Transverse colon (tissue), 4 donors: ENCODE results near the gene EPS8. TPM values are rescaled to one million over a fixed set of nuclear protein-coding genes. Genes with fewer than 3 reads are reported as not detected.

Experiments
- DNase-seq: peaks from one replicate; pipeline ENCODE4 v3.0.0-alpha.2; 2019
- H3K27ac ChIP-seq, 4 donors: fragments of 200-600 bp; sonication (generic); 2 replicates each; pipeline ENCODE4 v1.5.1; 2016 to 2018; ENCODE audit warnings: inconsistent platforms in 4 of 4
- H3K27me3 ChIP-seq: fragments of 200-600 bp; sonication (generic); 2 replicates; pipeline ENCODE4 v1.5.1; 2017; ENCODE audit warnings: inconsistent platforms
- H3K36me3 ChIP-seq, 4 donors: fragments of 200-600 bp; sonication (generic); 2 replicates each; pipeline ENCODE4 v1.5.1; 2017 to 2019; ENCODE audit warnings: inconsistent platforms in 4 of 4
- H3K4me1 ChIP-seq, 4 donors: fragments of 200-600 bp; sonication (generic); 2 replicates each; pipeline ENCODE4 v1.5.1; 2017 to 2020; ENCODE audit warnings: inconsistent platforms in 4 of 4
- H3K4me3 ChIP-seq, 4 donors: fragments of 200-600 bp; sonication (generic); 1 replicate in 1 of 4; 2 replicates in 3 of 4; pipeline versions ENCODE4 v1.5.1 to v1.6.1; 2017 to 2019; ENCODE audit warnings: inconsistent platforms in 4 of 4
- H3K9me3 ChIP-seq, 2 donors: fragments of 200-600 bp; sonication (generic); 2 replicates each; pipeline ENCODE4 v1.5.1; 2017 to 2019; ENCODE audit warnings: inconsistent platforms in 2 of 2
- CTCF ChIP-seq, 5 experiments: fragments of 200-600 bp in 3 of 5; fragments of 450-650 bp in 2 of 5; sonication (generic) in 3 of 5; IDR thresholded peaks; 1 replicate in 2 of 5; 2 replicates in 3 of 5; pipeline ENCODE4 v1.5.1; 2016 to 2017; ENCODE audit warnings: antibody characterized with exemption in 5 of 5, inconsistent platforms in 3 of 5, mild to moderate bottlenecking in 2 of 5, moderate library complexity in 1 of 5
- EP300 ChIP-seq: sonication (generic); formaldehyde crosslinking; IDR thresholded peaks from one replicate; pipeline ENCODE4 v1.6.1; 2017; ENCODE audit warnings: antibody characterized with exemption, low read depth
- POLR2A ChIP-seq: fragments of 450-650 bp; IDR thresholded peaks from one replicate; pipeline ENCODE4 v1.6.1; 2016; ENCODE audit warnings: antibody characterized with exemption, mild to moderate bottlenecking, moderate library complexity
- POLR2AphosphoS5 ChIP-seq, 3 donors: sonication (generic); formaldehyde crosslinking; IDR thresholded peaks; one replicate each; pipeline ENCODE4 v1.6.1; 2016; ENCODE audit warnings: antibody characterized with exemption in 3 of 3
- WGBS, 2 donors: methylation state at CpG; one replicate each; pipeline ENCODE4 v1.1.5; 2018; ENCODE audit warnings: low coverage in 1 of 2; 5-methylcytosine and 5-hydroxymethylcytosine counted together
- in situ Hi-C, 4 donors: fragments of 200-750 bp; cut with MboI; loops; one replicate each; pipeline versions ENCODE4 v1.15.0 to v1.15.1; 2017; ENCODE audit warnings: low sequenced_read_pairs in 3 of 4, low pct_ligation_motif_present in 1 of 4, low pct_unique_long_range_greater_than_20kb in 1 of 4
- intact Hi-C: fragments of 100-400 bp; cut with DNase I; formaldehyde crosslinking; loops from one replicate; pipeline ENCODE4 v1.15.1; 2023; ENCODE audit warnings: low total_unique reads
- total RNA-seq, 4 donors: library from RNA; depleted of rRNA; stranded (reverse); fragments of >200 nt; gene quantifications; one replicate each; pipeline ENCODE4 v1.1.0, GENCODE V29; 2016

The EPS8 gene
- total RNA-seq, 4 donors from 2014 or later, result 55.1 to 180 (median 140) TPM

DNA sequence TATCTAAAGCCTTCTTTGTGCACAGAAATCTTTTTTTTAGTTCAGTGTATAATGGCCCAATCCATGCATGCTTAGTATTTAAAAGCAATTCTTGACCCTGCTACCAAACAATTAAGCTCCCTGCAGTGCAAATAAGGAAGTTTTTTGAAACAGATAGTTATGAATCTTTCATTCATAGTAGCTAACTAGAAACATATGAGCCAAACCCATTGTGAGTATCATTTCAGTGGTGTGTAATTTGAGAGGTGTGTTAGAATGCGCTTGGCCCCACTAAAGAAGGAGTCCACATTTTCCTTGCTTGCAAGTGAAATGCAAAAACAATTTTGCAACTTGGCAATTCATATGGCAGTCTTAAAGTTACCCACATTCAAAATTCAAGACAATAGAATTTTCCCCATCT lies 14.4 kb downstream of the EPS8 start:
- Histone ChIP-seq H3K27me3 (no peaks in the 10 kb centered on the region), H3K4me3 (no peak overlapping the region), H3K9me3 (no peaks in the 10 kb centered on the region), H3K27ac (peak overlapping the region in 1 of 4 donors; percentile 11), H3K4me1 (peaks cover 8 to 76% (median 36%) of the 10 kb centered on the region in 4 donors), H3K36me3 (no peaks in the 10 kb centered on the region)
- intact Hi-C loops, result no loop called here
- DNase-seq, result no peak
- in situ Hi-C loops, result no loop called here
- WGBS, 2 donors, result 76 to 100% methylated on average over 1 of the region's 1 CpG
- TF ChIP-seq POLR2AphosphoS5 (IDR thresholded peaks at IDR 0.05) (no peak), EP300 (no peak), CTCF (IDR thresholded peaks at IDR 0.05) (no peak), POLR2A (no peak)

- H3K4me3 ChIP-seq, result no peak overlapping the region
- no peaks in the 10 kb centered on the region for H3K27me3 ChIP-seq
- TF ChIP-seq EP300 (no peak), CTCF (IDR thresholded peaks at IDR 0.05) (peak in 4 of 5 experiments; percentile 31 to 40 (median 34))
- in situ Hi-C loops, result no loop called here
- peak overlapping the region in 3 of 4 donors; percentile 18 to 53 (median 26) for H3K27ac ChIP-seq
- H3K9me3 ChIP-seq, result no peaks in the 10 kb centered on the region
- intact Hi-C loops, result no loop called here
- H3K36me3 ChIP-seq, result no peaks in the 10 kb centered on the region
- H3K4me1 ChIP-seq, result peaks cover 5 to 62% (median 28%) of the 10 kb centered on the region in 4 donors
- 86 to 90% methylated on average over 2 of the region's 2 CpGs for WGBS, 2 donors
- no peak for DNase-seq
Observed at GRCh38 chr12:15772405-15773018, 16.7 kb downstream of the EPS8 start.

DNA sequence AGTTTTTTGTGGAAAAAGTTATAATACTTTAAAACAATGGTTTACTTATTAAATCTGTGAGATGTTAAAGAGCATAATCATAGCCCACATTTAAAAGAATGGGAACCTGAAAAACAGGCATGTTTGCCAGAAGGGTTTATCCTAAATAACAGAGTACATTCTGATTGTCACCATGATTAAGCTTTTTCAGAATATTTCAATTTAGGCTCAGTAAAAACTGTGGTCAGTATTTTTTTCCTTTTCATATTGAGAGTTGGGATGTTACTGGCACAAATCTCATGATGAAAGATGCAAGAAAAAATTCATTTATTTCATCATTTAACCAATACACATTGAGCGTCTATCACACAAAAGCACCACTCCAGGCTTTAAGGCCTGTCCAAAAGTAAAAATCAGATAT lies 18.6 kb downstream of the EPS8 start:
- in situ Hi-C loops (no loop called here), intact Hi-C loops (no loop called here)
- Histone ChIP-seq H3K9me3 (no peaks in the 10 kb centered on the region), H3K36me3 (no peaks in the 10 kb centered on the region), H3K27ac (no peak overlapping the region), H3K4me3 (no peak overlapping the region), H3K27me3 (no peaks in the 10 kb centered on the region), H3K4me1 (peaks cover 5 to 60% (median 34%) of the 10 kb centered on the region in 4 donors)
- no peak for TF ChIP-seq EP300
- no peak for TF ChIP-seq CTCF (IDR thresholded peaks at IDR 0.05)
- 77 to 85% methylated on average over 1 of the region's 1 CpG for WGBS, 2 donors
- no peak for DNase-seq

- H3K9me3 ChIP-seq, result no peaks in the 10 kb centered on the region
- no peaks in the 10 kb centered on the region for H3K27me3 ChIP-seq
- H3K27ac ChIP-seq, result no peak overlapping the region
- intact Hi-C loops, result no loop called here
- 72 to 86% methylated on average over 2 to 3 of the region's 3 CpGs for WGBS, 2 donors
- peaks cover 5 to 58% (median 32%) of the 10 kb centered on the region in 4 donors for H3K4me1 ChIP-seq
- no peak for TF ChIP-seq EP300
- TF ChIP-seq POLR2A, result no peak
- TF ChIP-seq POLR2AphosphoS5 (IDR thresholded peaks at IDR 0.05), result no peak
- no peak for TF ChIP-seq CTCF (IDR thresholded peaks at IDR 0.05)
- no peak for DNase-seq
- H3K36me3 ChIP-seq, result no peaks in the 10 kb centered on the region
- no peak overlapping the region for H3K4me3 ChIP-seq
- in situ Hi-C loops, result no loop called here
Observed at GRCh38 chr12:15770021-15770420, 19.2 kb downstream of the EPS8 start.
